Keratinocyte (primary cell): Measurements from ENCODE around the gene TRAPPC6A. TPM values are rescaled to one million over a fixed set of nuclear protein-coding genes. Genes with fewer than 3 reads are reported as not detected.

Experiments used
- DNase-seq: peaks from one replicate; pipeline ENCODE4 v3.0.0-alpha.2; 2011; ENCODE audit warnings: low read depth, missing footprints, low spot score
- FAIRE-seq: peaks from 2 replicates; lab custom pipeline; 2011; peaks lifted over from hg19 to GRCh38; lab: Jason Lieb, UNC
- H2AFZ ChIP-seq: 2 replicates; pipeline ENCODE4 v1.6.0; 2012; ENCODE audit warnings: low read length, control low read depth, inconsistent platforms; ENCODE audit not compliant: control insufficient read depth
- H3K27ac ChIP-seq: 2 replicates; pipeline ENCODE4 v1.5.1; 2011; ENCODE audit warnings: low read length; ENCODE audit not compliant: control insufficient read depth, insufficient read depth
- H3K27me3 ChIP-seq: 3 replicates; pipeline ENCODE4 v1.6.0; 2011; ENCODE audit warnings: low read length; ENCODE audit not compliant: control insufficient read depth, insufficient read depth; ENCODE audit errors: extremely low read depth
- H3K36me3 ChIP-seq, 2 experiments: 2 replicates in 1 of 2; 3 replicates in 1 of 2; pipeline ENCODE4 v1.5.1; 2011; ENCODE audit warnings: low read length in 2 of 2, mild to moderate bottlenecking in 1 of 2; ENCODE audit not compliant: control insufficient read depth in 2 of 2, insufficient read depth in 2 of 2; ENCODE audit errors: extremely low read depth in 1 of 2
- H3K4me1 ChIP-seq: 3 replicates; pipeline ENCODE4 v1.5.1; 2011; ENCODE audit warnings: low read length; ENCODE audit not compliant: control insufficient read depth, insufficient read depth; ENCODE audit errors: extremely low read depth
- H3K4me2 ChIP-seq: 3 replicates; pipeline ENCODE4 v1.6.0; 2011; ENCODE audit warnings: low read depth, low read length; ENCODE audit not compliant: control insufficient read depth, insufficient read depth; ENCODE audit errors: extremely low read depth
- H3K4me3 ChIP-seq, 3 experiments: fragments of 200-600 bp in 1 of 3; sonication (generic) in 1 of 3; 2 replicates in 2 of 3; 3 replicates in 1 of 3; pipeline ENCODE4 v1.5.1; 2011 to 2016; ENCODE audit warnings: low read length in 3 of 3, mild to moderate bottlenecking in 3 of 3, control low read depth in 2 of 3, inconsistent platforms in 1 of 3, low read depth in 1 of 3, mixed read lengths in 1 of 3, mixed run types in 1 of 3, moderate library complexity in 1 of 3; ENCODE audit not compliant: control insufficient read depth in 2 of 3, insufficient read depth in 2 of 3; ENCODE audit errors: extremely low read depth in 1 of 3
- H3K79me2 ChIP-seq: 2 replicates; pipeline ENCODE4 v1.6.0; 2012; ENCODE audit warnings: low read length; ENCODE audit not compliant: control insufficient read depth, insufficient read depth
- H3K9ac ChIP-seq: 3 replicates; pipeline ENCODE4 v1.6.0; 2011; ENCODE audit warnings: low read length; ENCODE audit not compliant: control insufficient read depth, insufficient read depth; ENCODE audit errors: extremely low read depth
- H3K9me1 ChIP-seq: 3 replicates; pipeline ENCODE4 v1.6.0; 2011; ENCODE audit warnings: low read length; ENCODE audit not compliant: control insufficient read depth, insufficient read depth; ENCODE audit errors: extremely low read depth
- H3K9me3 ChIP-seq: 2 replicates; pipeline ENCODE4 v1.5.1; 2012; ENCODE audit warnings: low read depth, low read length; ENCODE audit not compliant: control insufficient read depth
- H4K20me1 ChIP-seq: 3 replicates; pipeline ENCODE4 v1.6.0; 2011; ENCODE audit warnings: low read length; ENCODE audit not compliant: control insufficient read depth, insufficient read depth; ENCODE audit errors: extremely low read depth
- EZH2 ChIP-seq: IDR thresholded peaks from one replicate; pipeline ENCODE4 v1.6.1; 2012; ENCODE audit warnings: inconsistent platforms, mild to moderate bottlenecking, low read length, moderate library complexity
- dilution Hi-C: fragments of 300-500 bp; cut with MboI; formaldehyde crosslinking; loops from one replicate; pipeline ENCODE4 v1.7.0; 2020; ENCODE audit warnings: low sequenced_read_pairs; ENCODE audit not compliant: extremely low pct_ligation_motif_present
- polyA plus RNA-seq, 5 experiments: library from polyadenylated mRNA; depleted of rRNA in 3 of 5; stranded (reverse) in 3 of 5; stranded (forward) in 1 of 5; unstranded in 1 of 5; fragments of >200 nt; gene quantifications; 1 replicate in 1 of 5; 2 replicates in 3 of 5; 3 replicates in 1 of 5; pipeline versions ENCODE4 v1.2.1 to v1.2.3, GENCODE V29; 2011 to 2012; ENCODE audit warnings: missing spikeins in 2 of 5, low read depth in 1 of 5, low replicate concordance in 1 of 5
- TF ChIP-seq, protein P1 (sequence below), 3 experiments: IDR thresholded peaks in 1 of 3; conservative IDR thresholded peaks in 1 of 3; optimal IDR thresholded peaks in 1 of 3; 2 replicates in 2 of 3; 3 replicates in 1 of 3; pipeline versions ENCODE3 to v1.5.1; 2011; ENCODE audit warnings: low read length in 3 of 3, mild to moderate bottlenecking in 3 of 3, moderate library complexity in 2 of 3, control low read depth in 1 of 3, inconsistent platforms in 1 of 3; ENCODE audit not compliant: insufficient read depth in 2 of 3; ENCODE audit errors: extremely low read depth in 1 of 3

TRAPPC6A gene
- polyA plus RNA-seq, 1 donor (not counting 4 experiments of a cell fraction or from before 2014, with no cell fraction given): 4.7 TPM

DNA sequence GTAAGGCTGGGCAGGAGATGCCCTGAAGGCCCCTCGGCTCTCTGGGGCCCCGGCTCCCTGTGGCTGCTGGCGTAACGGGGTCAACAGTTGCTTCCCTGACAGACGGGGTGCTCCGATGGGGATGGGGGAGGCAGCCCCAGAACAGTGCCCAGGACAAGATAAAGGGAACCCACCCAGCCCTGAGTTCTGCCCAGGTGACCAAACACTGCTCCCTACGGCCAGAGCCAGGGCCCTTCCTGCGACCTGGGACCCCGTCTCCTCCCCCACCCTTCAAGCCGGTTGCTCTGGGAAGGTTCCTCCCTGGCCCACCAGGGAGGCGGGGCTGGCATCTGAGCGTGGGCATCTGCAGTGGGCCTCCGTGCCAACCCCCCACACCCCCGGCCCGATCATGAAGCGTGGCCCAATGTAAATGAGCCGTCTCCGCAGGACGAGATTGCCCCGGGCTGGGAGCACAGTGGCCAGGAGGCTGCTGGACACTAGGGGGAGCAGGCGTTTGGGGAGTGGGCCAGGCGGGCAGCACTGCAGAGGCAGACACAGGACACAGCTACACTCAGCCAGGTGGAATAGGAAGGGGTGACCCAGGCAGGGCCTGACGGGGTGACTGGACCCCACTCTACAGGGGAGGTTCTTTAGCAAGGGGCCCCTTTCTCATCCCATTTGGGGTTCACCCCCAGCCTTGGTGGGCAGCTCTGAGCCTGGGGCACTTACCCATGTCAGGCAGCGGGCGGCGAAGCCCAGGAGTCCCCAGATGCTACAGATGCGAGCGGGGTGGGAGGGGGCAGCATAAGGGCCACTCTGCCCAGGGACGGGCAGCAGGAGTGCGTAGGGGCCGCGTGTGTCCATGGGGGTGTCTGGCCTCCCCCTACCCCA is 16.1 kb downstream of the TRAPPC6A start:
- Histone ChIP-seq H3K9me1 (no peaks in the 10 kb centered on the region), H3K27me3 (no peaks in the 10 kb centered on the region), H3K27ac (no peak overlapping the region), H2AFZ (peak overlapping the region; percentile 5), H3K4me1 (peaks cover 49% of the 10 kb centered on the region), H3K36me3 (no peaks in the 10 kb centered on the region), H3K4me2 (peak overlapping the region; percentile 66), H3K9ac (peak overlapping the region; percentile 37), H4K20me1 (peaks cover 2% of the 10 kb centered on the region), H3K79me2 (no peaks in the 10 kb centered on the region), H3K4me3 (peak overlapping the region in 2 of 3 experiments; percentile 7 to 22), H3K9me3 (no peaks in the 10 kb centered on the region)
- FAIRE-seq (no peak), DNase-seq (no peak)
- dilution Hi-C loops: no loop called here
- TF ChIP-seq, protein P1, sequence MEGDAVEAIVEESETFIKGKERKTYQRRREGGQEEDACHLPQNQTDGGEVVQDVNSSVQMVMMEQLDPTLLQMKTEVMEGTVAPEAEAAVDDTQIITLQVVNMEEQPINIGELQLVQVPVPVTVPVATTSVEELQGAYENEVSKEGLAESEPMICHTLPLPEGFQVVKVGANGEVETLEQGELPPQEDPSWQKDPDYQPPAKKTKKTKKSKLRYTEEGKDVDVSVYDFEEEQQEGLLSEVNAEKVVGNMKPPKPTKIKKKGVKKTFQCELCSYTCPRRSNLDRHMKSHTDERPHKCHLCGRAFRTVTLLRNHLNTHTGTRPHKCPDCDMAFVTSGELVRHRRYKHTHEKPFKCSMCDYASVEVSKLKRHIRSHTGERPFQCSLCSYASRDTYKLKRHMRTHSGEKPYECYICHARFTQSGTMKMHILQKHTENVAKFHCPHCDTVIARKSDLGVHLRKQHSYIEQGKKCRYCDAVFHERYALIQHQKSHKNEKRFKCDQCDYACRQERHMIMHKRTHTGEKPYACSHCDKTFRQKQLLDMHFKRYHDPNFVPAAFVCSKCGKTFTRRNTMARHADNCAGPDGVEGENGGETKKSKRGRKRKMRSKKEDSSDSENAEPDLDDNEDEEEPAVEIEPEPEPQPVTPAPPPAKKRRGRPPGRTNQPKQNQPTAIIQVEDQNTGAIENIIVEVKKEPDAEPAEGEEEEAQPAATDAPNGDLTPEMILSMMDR (optimal IDR thresholded peaks at IDR 0.05 in 1 of 3, IDR thresholded peaks at IDR 0.05 in 1 of 3, conservative IDR thresholded peaks at IDR 0.05 in 1 of 3; ENCODE audit: extremely low read depth in 1 of 3, insufficient read depth in 2 of 3, low read length in 3 of 3): peak; percentile 24 to 69 (median 44)
- TF ChIP-seq EZH2: no peak

DNA sequence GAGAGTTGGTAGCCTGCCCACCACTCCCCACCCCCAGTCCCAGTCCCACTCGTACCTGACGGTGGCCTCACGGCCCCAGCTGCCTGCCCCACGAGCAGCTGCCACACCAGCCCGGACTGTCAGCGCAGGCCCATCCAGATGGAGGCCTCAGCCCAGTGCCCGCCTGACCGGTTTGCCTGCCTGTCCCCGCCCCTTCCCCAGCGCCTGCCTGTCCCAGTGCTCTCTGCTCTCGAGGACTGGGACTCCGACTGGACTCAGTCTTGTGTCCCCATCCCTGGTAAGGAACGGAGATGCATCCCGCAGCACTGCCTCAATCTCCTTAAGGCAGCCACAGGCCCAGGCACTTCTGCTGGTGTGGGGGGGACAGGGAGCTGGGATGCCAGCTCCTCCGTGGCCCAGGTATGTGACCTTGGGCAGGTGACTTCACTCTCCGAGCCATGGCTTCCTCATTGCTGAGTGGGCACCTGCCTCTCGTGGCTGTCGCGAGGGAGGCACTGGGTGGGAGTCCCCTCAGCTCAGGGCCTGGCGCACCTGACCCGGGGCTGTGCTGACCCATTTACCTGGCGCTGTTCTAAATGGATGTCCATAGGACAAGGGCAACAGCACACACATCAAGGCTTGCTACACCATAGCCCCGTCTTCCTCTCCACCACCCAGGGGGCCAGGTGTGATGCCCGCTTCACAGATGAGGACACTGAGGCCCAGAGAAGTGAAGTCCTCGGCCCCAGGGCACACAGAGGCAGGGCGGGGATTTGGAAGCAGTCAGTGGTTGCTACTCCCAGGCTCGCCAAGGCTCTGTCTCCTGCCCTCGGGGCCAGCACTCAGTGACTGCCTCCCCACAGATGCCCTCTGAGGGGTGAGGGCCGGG is 16.9 kb downstream of the TRAPPC6A start, which contains the start of gene NKPD1:
Gene NKPD1, minus strand, starts transcription at position 113 of the 868 bp plus-strand sequence. CDS start 832 bp downstream, outside the sequence.
- Histone ChIP-seq H3K36me3 (no peaks in the 10 kb centered on the region), H3K4me2 (peak within 1 kb of the TSS; percentile 66), H4K20me1 (peaks cover 2% of the 10 kb centered on the region), H3K9me1 (no peaks in the 10 kb centered on the region), H3K27me3 (no peaks in the 10 kb centered on the region), H3K4me1 (peaks cover 54% of the 10 kb centered on the region), H2AFZ (peak within 1 kb of the TSS; percentile 12), H3K4me3 (no peak within 1 kb of the TSS), H3K79me2 (no peaks in the 10 kb centered on the region), H3K9me3 (no peaks in the 10 kb centered on the region), H3K27ac (no peak within 1 kb of the TSS), H3K9ac (no peak within 1 kb of the TSS)
- FAIRE-seq (no peak), DNase-seq (no peak)
- TF ChIP-seq EZH2: no peak
- TF ChIP-seq, protein P1 (optimal IDR thresholded peaks at IDR 0.05 in 1 of 3, IDR thresholded peaks at IDR 0.05 in 1 of 3, conservative IDR thresholded peaks at IDR 0.05 in 1 of 3; ENCODE audit: extremely low read depth in 1 of 3, insufficient read depth in 2 of 3, low read length in 3 of 3): no peak
- dilution Hi-C loops: no loop called here
